NT2/D1 (cell line): ENCODE measurements around the gene WWTR1.

Source experiments
- SUZ12 ChIP-seq: IDR thresholded peaks from 2 replicates; pipeline ENCODE4 v1.6.1; 2011; ENCODE audit not compliant: insufficient read length, insufficient read depth; ENCODE audit errors: extremely low read depth
- YY1 ChIP-seq: IDR thresholded peaks from 2 replicates; pipeline ENCODE4 v1.6.1; 2011; ENCODE audit not compliant: insufficient read length, insufficient read depth

DNA sequence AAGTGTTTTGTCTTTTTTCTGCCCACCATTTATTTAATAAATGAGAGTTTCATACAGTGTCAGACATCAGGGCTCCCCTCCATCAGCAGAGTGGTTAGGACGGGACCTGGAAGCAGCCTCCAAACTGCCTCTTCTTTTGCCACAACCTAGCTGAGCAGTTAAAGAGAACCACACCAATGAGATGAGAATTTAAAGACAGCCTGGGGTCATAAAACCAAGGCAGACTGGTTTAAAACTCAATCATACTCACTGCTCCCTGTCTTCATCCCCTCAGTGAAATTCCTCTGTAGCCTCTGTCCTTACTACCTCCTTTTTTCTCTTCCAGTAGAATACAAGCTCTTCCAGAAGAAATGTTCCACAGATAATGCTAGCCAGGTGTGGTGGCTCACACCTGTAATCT is 78.7 kb downstream of the WWTR1 start:
- TF ChIP-seq YY1 = no peak
- no peak for TF ChIP-seq SUZ12
